Measurements from ENCODE around the gene NRIP3. TPM values are rescaled to one million over a fixed set of nuclear protein-coding genes. Genes with fewer than 3 reads are reported as not detected.
"Not testable (repeated sequence)": the region's sequence is repeated elsewhere in the genome, so short reads cannot be mapped to it uniquely, and the experiment has no call there.

NRIP3 gene
- total RNA-seq, 1 experiment from 2014 or later, result 10.0 TPM

DNA sequence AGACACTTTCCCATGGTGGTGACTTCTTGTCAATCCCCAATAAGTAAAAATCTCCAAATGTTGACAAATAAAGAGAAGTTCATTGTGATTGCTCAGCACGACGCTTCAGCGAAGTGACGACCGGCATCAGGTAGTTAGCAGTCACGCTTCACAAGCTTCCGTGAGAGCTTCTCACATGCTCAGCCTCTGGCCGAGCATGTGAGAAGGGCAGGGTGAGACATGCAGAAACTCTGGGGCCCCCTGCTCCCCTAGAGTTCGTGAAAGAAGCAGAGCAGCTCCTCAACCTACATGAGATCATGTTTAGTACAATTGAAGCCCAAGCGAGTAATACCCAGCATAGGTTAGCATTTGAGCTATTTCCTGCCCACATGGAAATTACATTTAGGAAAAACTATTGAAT, 66.6 kb downstream of the NRIP3 start:
- ChIA-PET POLR2A (no interaction called here), CTCF (interaction anchor here (1.1 kb wide), 1 partner anchor 22 kb away, joined by 4 read pairs; no protein-coding TSS in a partner anchor)
- Mint-ChIP-seq H3K27me3 (ENCODE audit: insufficient read depth, unreplicated experiment) (no peaks in the 10 kb centered on the region), H3K4me3 (ENCODE audit: unreplicated experiment) (no peak overlapping the region), H3K9me3 (ENCODE audit: unreplicated experiment) (no peaks in the 10 kb centered on the region), H3K27ac (ENCODE audit: unreplicated experiment) (no peak overlapping the region), H3K36me3 (ENCODE audit: insufficient read depth, unreplicated experiment) (no peaks in the 10 kb centered on the region), H3K4me1 (ENCODE audit: low read depth, unreplicated experiment) (peaks cover 17% of the 10 kb centered on the region)
- Histone ChIP-seq H3K4me1 (peaks cover 22% of the 10 kb centered on the region), H3K9me3 (peaks cover 4% of the 10 kb centered on the region; the same call in 1 of the 2 replicates), H3K36me3 (ENCODE audit: control insufficient read depth, insufficient read depth, low read length) (no peaks in the 10 kb centered on the region), H3K27me3 (replicated peaks; ENCODE audit: control insufficient read depth, insufficient read depth, low read length) (no peaks in the 10 kb centered on the region; the same call in 1 of the 2 replicates), H3K4me3 (ENCODE audit: low read depth, low read length) (no peak overlapping the region)
- BruUV-seq (replicated peaks), result no TSS peak
- no peak for TF ChIP-seq CTCF (IDR thresholded peaks at IDR 0.05; ENCODE audit: insufficient read depth in 1 of 2, low read depth in 1 of 2, low read length in 1 of 2, severe bottlenecking in 1 of 2, unreplicated experiment in 1 of 2)
- intact Hi-C loops (cut with micrococcal nuclease; ENCODE audit: unreplicated experiment), result no loop called here
- no peak for DNase-seq

GRCh38 chr11:8935789-8936188, 68.0 kb downstream of the NRIP3 start:
- H3K36me3 ChIP-seq (ENCODE audit: control insufficient read depth, insufficient read depth, low read length); H3K4me3 ChIP-seq (ENCODE audit: low read depth, low read length); H3K27me3 ChIP-seq (replicated peaks; ENCODE audit: control insufficient read depth, insufficient read depth, low read length); H3K27me3 Mint-ChIP-seq (ENCODE audit: insufficient read depth, unreplicated experiment); H3K4me3 Mint-ChIP-seq (ENCODE audit: unreplicated experiment); BruUV-seq (replicated peaks); H3K36me3 Mint-ChIP-seq (ENCODE audit: insufficient read depth, unreplicated experiment); DNase-seq; H3K9me3 ChIP-seq; H3K9me3 Mint-ChIP-seq (ENCODE audit: unreplicated experiment): not testable (repeated sequence)
- ChIA-PET CTCF (interaction anchor here (1.5 to 2.0 kb wide), 3 partner anchors 21 to 202 kb away, joined by 6 to 9 read pairs (median 7); no protein-coding TSS in a partner anchor), POLR2A (interaction anchor here (1.4 kb wide), 1 partner anchor 29 kb away, joined by 7 read pairs; the partner anchor contains the start of gene TMEM9B)
- H3K4me1 ChIP-seq, result peaks cover 22% of the 10 kb centered on the region
- Mint-ChIP-seq H3K4me1 (ENCODE audit: low read depth, unreplicated experiment) (peaks cover 10% of the 10 kb centered on the region), H3K27ac (ENCODE audit: unreplicated experiment) (peak overlapping the region; percentile 85)
- intact Hi-C loops (cut with micrococcal nuclease; ENCODE audit: unreplicated experiment), result loop anchor here (1.0 to 2.0 kb wide), 2 partner anchors 19 to 24 kb away; no protein-coding TSS in a partner anchor

GRCh38 chr11:8934742-8935488, 68.9 kb downstream of the NRIP3 start:
- intact Hi-C loops (cut with micrococcal nuclease; ENCODE audit: unreplicated experiment), result loop anchor here (1.0 to 2.0 kb wide), 2 partner anchors 18 to 24 kb away; no protein-coding TSS in a partner anchor
- H3K4me1 Mint-ChIP-seq (ENCODE audit: low read depth, unreplicated experiment), result peaks cover 10% of the 10 kb centered on the region
- ChIA-PET CTCF (interaction anchor here (0.5 to 2.0 kb wide), 6 partner anchors 9 to 203 kb away, joined by 3 to 9 read pairs (median 6); no protein-coding TSS in a partner anchor), POLR2A (interaction anchor here (1.4 kb wide), 1 partner anchor 29 kb away, joined by 7 read pairs; the partner anchor contains the start of gene TMEM9B)
- no peak for TF ChIP-seq CTCF (IDR thresholded peaks at IDR 0.05; ENCODE audit: insufficient read depth in 1 of 2, low read depth in 1 of 2, low read length in 1 of 2, severe bottlenecking in 1 of 2, unreplicated experiment in 1 of 2)
- Histone ChIP-seq H3K4me3 (ENCODE audit: low read depth, low read length) (peak overlapping the region; percentile 23), H3K27me3 (replicated peaks; ENCODE audit: control insufficient read depth, insufficient read depth, low read length) (no peaks in the 10 kb centered on the region), H3K4me1 (peaks cover 22% of the 10 kb centered on the region), H3K9me3 (peaks cover 4% of the 10 kb centered on the region; the same call in 1 of the 2 replicates), H3K36me3 (ENCODE audit: control insufficient read depth, insufficient read depth, low read length) (no peaks in the 10 kb centered on the region)
- TSS peak; percentile 89 for BruUV-seq (replicated peaks)
- no peaks in the 10 kb centered on the region for H3K27me3 Mint-ChIP-seq (ENCODE audit: insufficient read depth, unreplicated experiment)
- H3K36me3 Mint-ChIP-seq (ENCODE audit: insufficient read depth, unreplicated experiment), result no peaks in the 10 kb centered on the region
- peak overlapping the region; percentile 85 for H3K27ac Mint-ChIP-seq (ENCODE audit: unreplicated experiment)
- peak; percentile 74 to 78 for DNase-seq
- H3K9me3 Mint-ChIP-seq (ENCODE audit: unreplicated experiment), result no peaks in the 10 kb centered on the region
- H3K4me3 Mint-ChIP-seq (ENCODE audit: unreplicated experiment), result peak overlapping the region; percentile 79
